ENCODE results near the gene CASZ1. TPM values are rescaled to one million over a fixed set of nuclear protein-coding genes. Genes with fewer than 3 reads are reported as not detected.

CASZ1 gene
- total and polyA plus RNA-seq, 2 donors (not counting 1 experiment from before 2014, with no cell fraction given), result 0.34 to 0.50 TPM

- Histone ChIP-seq H3K79me2 (ENCODE audit: control insufficient read depth, insufficient read depth, low read length) (no peaks in the 10 kb centered on the region), H3K9me3 (ENCODE audit: control insufficient read depth, insufficient read depth, low read depth, low read length) (no peaks in the 10 kb centered on the region), H3K9ac (ENCODE audit: insufficient read depth, low read length) (no peak overlapping the region), H4K20me1 (ENCODE audit: control insufficient read depth, extremely low read depth, insufficient read depth, low read length) (no peaks in the 10 kb centered on the region), H3K36me3 (ENCODE audit: control insufficient read depth, insufficient read depth, low read length) (no peaks in the 10 kb centered on the region), H3K27me3 (ENCODE audit: control insufficient read depth, insufficient read depth, low read length) (no peaks in the 10 kb centered on the region), H3K4me2 (ENCODE audit: extremely low read depth, insufficient read depth, low read length) (no peak overlapping the region), H3K4me1 (ENCODE audit: control insufficient read depth, extremely low read depth, insufficient read depth, low read length) (no peaks in the 10 kb centered on the region), H3K4me3 (replicated peaks in 1 of 4; ENCODE audit: control extremely low read depth in 1 of 4, insufficient read depth in 1 of 4, low read depth in 3 of 4, low read length in 4 of 4) (no peak overlapping the region), H3K27ac (ENCODE audit: insufficient read depth, low read length) (no peak overlapping the region), H2AFZ (ENCODE audit: low read length) (no peak overlapping the region)
- DNase-seq (ENCODE audit: low read depth in 2 of 2), result no peak
- TF ChIP-seq EZH2 (IDR thresholded peaks at IDR 0.05; ENCODE audit: low read length, missing control alignments) (no peak), CTCF (conservative IDR thresholded peaks at IDR 0.05 in 1 of 2, IDR thresholded peaks at IDR 0.05 in 1 of 2; ENCODE audit: low read depth in 1 of 2, low read length in 2 of 2) (no peak)
These were observed 175.7 kb downstream of the CASZ1 start for GRCh38 chr1:10620776-10621175.

- no peak overlapping the region for H3K9ac ChIP-seq (ENCODE audit: insufficient read depth, low read length)
- H3K4me1 ChIP-seq (ENCODE audit: control insufficient read depth, extremely low read depth, insufficient read depth, low read length), result no peaks in the 10 kb centered on the region
- no peak overlapping the region for H3K4me3 ChIP-seq (replicated peaks in 1 of 4; ENCODE audit: control extremely low read depth in 1 of 4, insufficient read depth in 1 of 4, low read depth in 3 of 4, low read length in 4 of 4)
- H3K79me2 ChIP-seq (ENCODE audit: control insufficient read depth, insufficient read depth, low read length), result no peaks in the 10 kb centered on the region
- H3K4me2 ChIP-seq (ENCODE audit: extremely low read depth, insufficient read depth, low read length), result no peak overlapping the region
- no peak overlapping the region for H3K27ac ChIP-seq (ENCODE audit: insufficient read depth, low read length)
- H3K36me3 ChIP-seq (ENCODE audit: control insufficient read depth, insufficient read depth, low read length), result no peaks in the 10 kb centered on the region
- H2AFZ ChIP-seq (ENCODE audit: low read length), result no peak overlapping the region
- H4K20me1 ChIP-seq (ENCODE audit: control insufficient read depth, extremely low read depth, insufficient read depth, low read length), result no peaks in the 10 kb centered on the region
- TF ChIP-seq CTCF (conservative IDR thresholded peaks at IDR 0.05 in 1 of 2, IDR thresholded peaks at IDR 0.05 in 1 of 2; ENCODE audit: low read depth in 1 of 2, low read length in 2 of 2) (no peak), EZH2 (IDR thresholded peaks at IDR 0.05; ENCODE audit: low read length, missing control alignments) (no peak)
- H3K9me3 ChIP-seq (ENCODE audit: control insufficient read depth, insufficient read depth, low read depth, low read length), result no peaks in the 10 kb centered on the region
- no peak for DNase-seq (ENCODE audit: low read depth in 2 of 2)
- H3K27me3 ChIP-seq (ENCODE audit: control insufficient read depth, insufficient read depth, low read length), result no peaks in the 10 kb centered on the region
These were observed 178.2 kb downstream of the CASZ1 start for GRCh38 chr1:10617931-10618885.

GRCh38 chr1:10617318-10617717, 179.1 kb downstream of the CASZ1 start:
- no peak for TF ChIP-seq CTCF (conservative IDR thresholded peaks at IDR 0.05 in 1 of 2, IDR thresholded peaks at IDR 0.05 in 1 of 2; ENCODE audit: low read depth in 1 of 2, low read length in 2 of 2)
- no peak for TF ChIP-seq EZH2 (IDR thresholded peaks at IDR 0.05; ENCODE audit: low read length, missing control alignments)
- no peaks in the 10 kb centered on the region for H3K36me3 ChIP-seq (ENCODE audit: control insufficient read depth, insufficient read depth, low read length)
- H3K4me2 ChIP-seq (ENCODE audit: extremely low read depth, insufficient read depth, low read length), result no peak overlapping the region
- no peak overlapping the region for H2AFZ ChIP-seq (ENCODE audit: low read length)
- DNase-seq (ENCODE audit: low read depth in 2 of 2), result no peak
- H3K4me1 ChIP-seq (ENCODE audit: control insufficient read depth, extremely low read depth, insufficient read depth, low read length), result no peaks in the 10 kb centered on the region
- no peaks in the 10 kb centered on the region for H3K79me2 ChIP-seq (ENCODE audit: control insufficient read depth, insufficient read depth, low read length)
- no peaks in the 10 kb centered on the region for H3K27me3 ChIP-seq (ENCODE audit: control insufficient read depth, insufficient read depth, low read length)
- no peak overlapping the region for H3K9ac ChIP-seq (ENCODE audit: insufficient read depth, low read length)
- no peak overlapping the region for H3K27ac ChIP-seq (ENCODE audit: insufficient read depth, low read length)
- no peak overlapping the region for H3K4me3 ChIP-seq (replicated peaks in 1 of 4; ENCODE audit: control extremely low read depth in 1 of 4, insufficient read depth in 1 of 4, low read depth in 3 of 4, low read length in 4 of 4)
- H4K20me1 ChIP-seq (ENCODE audit: control insufficient read depth, extremely low read depth, insufficient read depth, low read length), result no peaks in the 10 kb centered on the region
- H3K9me3 ChIP-seq (ENCODE audit: control insufficient read depth, insufficient read depth, low read depth, low read length), result no peaks in the 10 kb centered on the region
